MM.1S (cell line): ENCODE measurements around the gene HMGN1.

ENCODE experiments used
- CTCF ChIP-seq: fragments of 300-600 bp; sonication (generic); IDR thresholded peaks from 2 replicates; pipeline ENCODE4 v1.5.1; 2016; ENCODE audit warnings: antibody characterized with exemption, low read length, mixed read lengths
- EZH2 ChIP-seq: fragments of 300-600 bp; sonication (generic); optimal IDR thresholded peaks from 2 replicates; pipeline ENCODE3; 2017; ENCODE audit warnings: low read depth, mild to moderate bottlenecking, antibody characterized with exemption, low read length, mixed read lengths

GRCh38 chr21:39346206-39346605 is 2.7 kb downstream of the HMGN1 start:
- TF ChIP-seq EZH2, result no peak
- TF ChIP-seq CTCF, result no peak
